Measurements from ENCODE around the gene BCL2L13. TPM values are rescaled to one million over a fixed set of nuclear protein-coding genes. Genes with fewer than 3 reads are reported as not detected.
"Not testable (repeated sequence)": the region's sequence is repeated elsewhere in the genome, so short reads cannot be mapped to it uniquely, and the experiment has no call there.

BCL2L13 gene
- total and polyA plus RNA-seq, 8 donors = 30.5 to 38.9 (median 34.6) TPM

- ATAC-seq (no peak), DNase-seq (no peak)
- no peak overlapping the region for H3K27ac ChIP-seq
- H3K9me3 ChIP-seq = no peaks in the 10 kb centered on the region
- intact Hi-C loops (cut with DNase I) = no loop called here
- peaks cover 0 to 21% of the 10 kb centered on the region in 2 donors for H3K36me3 ChIP-seq
- no peaks in the 10 kb centered on the region for H3K27me3 ChIP-seq
- H3K4me3 ChIP-seq = no peak overlapping the region
- no peak for TF ChIP-seq CTCF (IDR thresholded peaks at IDR 0.05)
- H3K4me1 ChIP-seq = no peaks in the 10 kb centered on the region
Measured at GRCh38 chr22:17749605-17750395, 111.2 kb downstream of the BCL2L13 start.

- Histone ChIP-seq H3K27ac (no peak overlapping the region), H3K4me1 (no peaks in the 10 kb centered on the region), H3K9me3 (no peaks in the 10 kb centered on the region), H3K4me3 (no peak overlapping the region), H3K27me3 (no peaks in the 10 kb centered on the region), H3K36me3 (peaks cover 0 to 21% of the 10 kb centered on the region in 2 donors)
- DNase-seq (no peak), ATAC-seq (no peak)
- TF ChIP-seq CTCF (IDR thresholded peaks at IDR 0.05) = no peak
- intact Hi-C loops (cut with DNase I) = no loop called here
Measured at GRCh38 chr22:17751596-17751995, 113.0 kb downstream of the BCL2L13 start.

- Histone ChIP-seq H3K9me3 (no peaks in the 10 kb centered on the region), H3K4me1 (no peaks in the 10 kb centered on the region), H3K27me3 (no peaks in the 10 kb centered on the region), H3K36me3 (peaks cover 0 to 15% of the 10 kb centered on the region in 2 donors), H3K27ac (no peak overlapping the region), H3K4me3 (no peak overlapping the region)
- no peak for TF ChIP-seq CTCF (IDR thresholded peaks at IDR 0.05)
- peak; percentile 53 for ATAC-seq
- no peak for DNase-seq
- intact Hi-C loops (cut with DNase I) = no loop called here
Measured at GRCh38 chr22:17753401-17753989, 114.9 kb downstream of the BCL2L13 start.

- intact Hi-C loops (cut with DNase I) = no loop called here
- peaks cover 0 to 8% of the 10 kb centered on the region in 2 donors for H3K36me3 ChIP-seq
- no peak overlapping the region for H3K27ac ChIP-seq
- no peak for TF ChIP-seq CTCF (IDR thresholded peaks at IDR 0.05)
- no peak overlapping the region for H3K4me3 ChIP-seq
- no peaks in the 10 kb centered on the region for H3K27me3 ChIP-seq
- H3K4me1 ChIP-seq = peaks cover 0 to 1% of the 10 kb centered on the region in 2 donors
- DNase-seq (no peak), ATAC-seq (peak; percentile 17)
- no peaks in the 10 kb centered on the region for H3K9me3 ChIP-seq
Measured at GRCh38 chr22:17754233-17754925, 115.8 kb downstream of the BCL2L13 start.

- ATAC-seq (no peak), DNase-seq (no peak)
- Histone ChIP-seq H3K36me3 (no peaks in the 10 kb centered on the region), H3K4me3 (no peak overlapping the region), H3K4me1 (peaks cover 0 to 21% of the 10 kb centered on the region in 2 donors), H3K27me3 (no peaks in the 10 kb centered on the region), H3K27ac (peak overlapping the region in 1 of 2 donors; percentile 80), H3K9me3 (no peaks in the 10 kb centered on the region)
- TF ChIP-seq CTCF (IDR thresholded peaks at IDR 0.05) = no peak
- intact Hi-C loops (cut with DNase I) = no loop called here
Measured at GRCh38 chr22:17761138-17761488, 122.6 kb downstream of the BCL2L13 start.

- DNase-seq; H3K27ac ChIP-seq; intact Hi-C loops (cut with DNase I); H3K27me3 ChIP-seq; H3K4me3 ChIP-seq; ATAC-seq; H3K9me3 ChIP-seq; H3K36me3 ChIP-seq: not testable (repeated sequence)
- peaks cover 0 to 37% of the 10 kb centered on the region in 2 donors for H3K4me1 ChIP-seq
Measured at GRCh38 chr22:17763442-17763841, 124.9 kb downstream of the BCL2L13 start.
